ENCODE data around the gene GRIK4. TPM values are rescaled to one million over a fixed set of nuclear protein-coding genes. Genes with fewer than 3 reads are reported as not detected.
A peak's percentile ranks its signal among the peaks of the same experiment; 100 is the strongest.

Gene GRIK4
- total RNA-seq, 1 experiment from 2014 or later = not detected

DNA sequence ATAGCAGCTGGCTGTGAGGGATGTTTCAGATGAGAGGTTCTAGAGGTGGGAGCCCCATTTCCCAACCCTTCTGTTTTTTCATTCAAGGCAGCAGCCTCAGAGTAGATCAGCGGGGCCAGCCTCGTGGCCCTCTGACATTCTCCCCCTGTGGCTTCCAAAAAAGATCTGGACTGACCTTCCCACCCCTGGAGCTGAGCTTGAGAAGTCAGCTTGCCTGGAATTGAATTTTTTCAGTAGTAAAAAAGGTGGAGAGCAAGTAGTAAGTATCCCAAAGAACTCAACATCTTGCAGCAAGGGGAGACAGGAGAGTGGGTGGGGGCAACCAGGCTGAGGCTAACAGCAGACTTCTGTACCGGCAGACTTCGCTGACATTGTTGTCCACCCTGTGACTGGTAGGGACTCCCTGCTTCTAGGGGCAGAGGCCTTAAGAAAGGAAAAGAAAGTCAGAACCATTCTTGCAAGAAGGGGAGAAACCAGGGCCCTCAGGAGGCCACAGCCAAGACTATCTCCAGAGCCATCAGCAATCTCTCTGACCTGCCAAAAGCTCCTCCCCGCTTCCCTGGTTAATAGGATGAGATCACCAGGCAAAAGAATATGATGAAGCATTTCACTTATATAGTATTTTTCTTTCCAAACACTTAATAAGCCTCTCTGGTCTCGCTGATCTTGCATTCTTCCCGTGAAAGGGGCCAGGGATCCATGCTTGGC lies 2.0 kb upstream of the GRIK4 start:
- no peak for DNase-seq (ENCODE audit: low read depth)

DNA sequence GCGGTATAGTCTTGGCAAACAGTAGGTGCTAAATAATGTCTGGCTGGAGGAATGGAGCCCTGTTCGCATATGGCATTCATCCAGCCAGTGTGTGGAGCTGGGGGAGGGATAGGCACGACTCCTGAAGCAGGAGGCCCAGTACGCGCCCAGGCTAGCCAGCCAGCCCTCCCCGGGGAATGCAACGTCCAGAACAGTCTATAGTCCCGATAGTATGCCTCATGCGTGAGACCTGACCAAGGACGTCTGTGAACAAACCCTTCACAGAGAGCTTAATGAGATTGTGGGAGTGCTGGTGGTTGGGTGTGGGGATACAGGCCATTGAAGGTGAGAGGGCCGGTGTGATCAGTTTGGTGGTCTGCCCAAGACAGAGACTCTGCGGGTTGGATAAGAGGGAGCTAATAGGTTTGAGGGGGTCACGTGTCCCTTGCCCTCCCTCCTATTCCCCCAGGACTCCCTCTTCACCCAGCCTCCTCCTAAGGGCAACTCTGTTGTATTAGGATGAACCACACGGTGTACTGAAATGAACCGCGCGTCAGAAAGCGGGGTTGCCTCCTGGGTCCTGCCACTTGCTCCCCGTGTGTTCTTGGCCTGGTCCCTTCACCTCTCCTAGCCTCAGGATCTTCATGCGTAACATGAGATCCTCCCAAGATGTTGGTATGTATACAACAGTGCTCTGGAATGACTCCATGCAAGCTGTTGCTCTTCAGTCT lies 987 bp upstream of the GRIK4 start:
- DNase-seq (ENCODE audit: low read depth) = no peak

DNA sequence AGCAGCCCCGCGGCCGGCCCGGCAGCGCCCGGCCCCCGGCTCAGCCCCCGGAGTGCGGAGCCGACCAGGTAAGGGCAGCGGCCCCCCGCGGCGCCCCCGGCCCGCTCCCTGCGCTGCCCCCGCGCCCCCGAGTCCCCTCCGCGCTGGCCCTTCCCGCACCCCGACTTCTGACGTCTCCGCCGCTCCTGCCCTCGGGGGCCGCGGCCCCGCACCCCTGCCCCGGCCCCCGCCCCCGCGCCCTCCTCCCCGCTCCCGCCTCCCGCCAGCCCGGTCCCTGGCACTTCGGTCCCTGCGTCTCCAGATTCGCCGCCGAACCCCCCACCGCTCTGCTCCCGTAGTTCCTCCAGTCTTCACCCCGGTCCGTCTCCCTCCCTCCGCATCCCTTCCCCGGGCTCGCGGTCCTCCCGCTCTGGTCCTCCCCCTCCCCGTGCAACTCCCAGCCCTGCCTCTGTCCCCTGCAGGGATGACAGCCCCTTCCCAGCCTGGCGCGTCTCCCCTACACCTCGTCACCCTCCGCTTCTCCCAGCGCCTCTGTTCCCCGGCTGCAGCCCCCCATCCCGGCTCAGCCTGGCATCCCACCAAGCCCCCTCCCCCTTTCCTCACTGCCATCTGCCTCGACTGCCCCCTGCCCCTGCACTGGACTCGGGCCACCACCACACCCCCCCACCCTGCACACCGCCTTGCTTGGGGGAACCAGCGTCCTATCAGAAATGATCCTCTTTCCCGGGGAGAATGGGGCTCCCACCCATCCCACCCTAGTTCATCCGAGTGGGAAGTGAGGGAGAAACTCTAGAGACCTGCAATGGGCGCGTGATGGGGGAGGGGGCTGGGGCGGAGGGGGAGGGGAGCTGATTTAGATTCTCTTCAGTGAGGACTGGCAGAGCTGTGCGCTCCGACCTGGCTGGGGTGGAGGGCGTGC lies 531 bp downstream of the GRIK4 start:
- DNase-seq (ENCODE audit: low read depth) = no peak

GRCh38 chr11:120512739-120513435 lies 1.3 kb downstream of the GRIK4 start:
- no peak for DNase-seq (ENCODE audit: low read depth)

DNA sequence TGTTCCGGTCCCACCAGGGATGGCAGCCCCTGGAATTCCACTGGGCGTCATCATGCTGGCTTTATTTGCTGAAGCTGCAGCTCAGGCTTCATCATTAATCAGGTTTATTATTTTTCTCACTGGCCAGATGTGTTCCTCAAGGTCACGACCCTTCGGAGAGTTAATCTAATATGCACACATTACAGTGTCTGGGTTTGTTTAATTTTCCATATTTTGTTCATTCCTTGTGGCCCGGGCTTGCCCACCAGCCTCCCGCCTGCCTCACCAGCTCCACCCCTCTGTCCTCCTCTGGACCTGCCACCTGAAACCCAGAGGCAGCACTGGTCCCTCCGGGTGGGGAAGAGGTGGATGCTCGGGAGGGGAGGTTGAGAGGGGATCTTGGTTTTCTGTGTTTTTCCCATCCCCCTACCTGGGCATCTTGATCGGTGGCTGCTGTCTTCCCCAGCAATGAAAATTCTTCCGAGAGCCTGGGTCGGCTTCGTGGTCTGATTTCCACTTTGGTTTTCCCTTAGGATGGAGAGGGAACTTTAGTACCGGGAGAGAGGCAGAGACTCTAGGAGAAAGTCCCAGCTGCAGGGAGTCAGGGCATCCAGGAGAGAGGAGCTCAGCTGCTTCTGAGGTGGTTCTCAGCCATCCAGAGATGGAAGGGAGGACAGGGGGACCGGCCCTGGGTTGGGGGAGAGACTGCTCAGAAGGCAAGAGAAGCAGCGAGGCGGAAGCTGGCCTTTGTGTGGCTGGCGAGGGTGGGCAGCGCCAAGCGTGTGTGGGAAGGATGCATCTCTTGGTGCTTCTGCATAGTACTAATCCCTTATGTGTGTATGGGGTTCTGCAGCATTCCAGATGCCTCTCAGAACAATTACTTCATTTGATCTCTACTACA lies 2.1 kb downstream of the GRIK4 start:
- no peak for DNase-seq (ENCODE audit: low read depth)

GRCh38 chr11:120514541-120515121 lies 3.1 kb downstream of the GRIK4 start:
- DNase-seq (ENCODE audit: low read depth) = no peak

DNA sequence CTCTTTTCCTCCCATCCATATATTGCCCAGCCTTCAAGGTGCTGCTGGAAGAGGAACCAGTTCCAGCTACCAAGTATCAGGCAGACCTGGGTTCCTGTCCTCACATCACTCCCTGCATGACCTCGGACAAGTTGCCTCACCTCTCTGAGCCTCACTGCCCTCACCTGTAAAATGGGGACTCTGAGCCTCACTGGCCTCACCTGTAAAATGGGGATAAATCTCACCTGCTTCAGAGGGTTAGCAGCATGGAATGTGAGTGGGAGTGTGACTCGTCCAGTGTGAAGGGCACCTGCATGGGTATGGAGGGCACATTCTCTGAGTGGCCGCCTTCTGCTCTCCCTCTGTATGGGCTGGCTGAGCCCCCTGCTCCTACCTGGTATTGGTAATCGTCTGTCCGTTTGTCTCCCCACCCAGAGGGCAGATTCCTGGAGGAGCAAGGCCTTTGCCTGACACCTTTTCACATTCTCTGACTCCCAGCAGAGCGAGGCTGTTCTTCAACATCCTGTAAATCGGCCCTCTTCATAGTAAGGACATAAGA lies 3.7 kb downstream of the GRIK4 start:
- DNase-seq (ENCODE audit: low read depth) = no peak

GRCh38 chr11:120516461-120517389 lies 5.2 kb downstream of the GRIK4 start:
- DNase-seq (ENCODE audit: low read depth) = no peak

DNA sequence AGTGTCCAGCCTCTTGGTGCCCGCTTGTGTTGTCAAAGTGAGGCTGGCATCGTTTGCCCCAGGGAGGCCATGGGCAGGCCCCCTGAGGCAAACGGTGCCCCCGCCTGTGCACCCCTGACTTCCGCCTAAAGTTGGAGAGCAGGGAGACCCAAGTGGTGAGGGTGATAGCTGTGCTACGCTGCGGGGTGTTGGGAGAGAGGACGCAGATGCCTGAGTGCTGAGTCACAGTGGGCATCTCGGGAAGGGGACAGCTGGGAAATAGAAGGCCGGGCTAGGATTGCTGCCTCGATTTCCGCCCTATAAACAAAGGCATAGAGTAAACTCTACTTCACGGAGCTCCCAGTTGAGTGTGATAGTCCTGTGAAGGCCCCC lies 5.8 kb downstream of the GRIK4 start:
- DNase-seq (ENCODE audit: low read depth) = peak; percentile 79

DNA sequence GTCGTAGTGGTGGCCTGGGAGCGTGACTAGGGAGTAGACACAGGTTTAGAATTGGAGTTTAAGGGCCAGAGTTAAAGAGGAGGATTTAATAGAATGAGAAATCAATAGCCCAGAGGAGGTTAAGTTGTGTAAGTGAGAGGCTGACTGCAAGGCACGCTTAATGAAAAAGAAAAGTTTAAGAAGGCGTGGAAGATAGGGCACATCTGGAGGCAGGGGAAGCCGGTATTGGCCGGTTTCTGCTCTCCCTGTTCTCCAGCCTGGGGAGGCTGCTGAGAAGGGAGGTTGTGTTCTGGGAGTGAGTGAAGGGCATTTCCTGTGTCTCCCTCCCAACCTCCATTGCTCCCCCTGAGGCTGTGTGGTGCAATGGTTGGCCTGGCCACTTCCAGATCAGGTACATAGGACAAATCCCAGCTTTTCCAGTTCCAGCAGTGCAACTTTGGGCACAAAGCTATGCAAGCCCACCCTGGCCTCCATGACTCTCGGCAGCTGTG lies 6.3 kb downstream of the GRIK4 start:
- DNase-seq (ENCODE audit: low read depth) = peak; percentile 21

DNA sequence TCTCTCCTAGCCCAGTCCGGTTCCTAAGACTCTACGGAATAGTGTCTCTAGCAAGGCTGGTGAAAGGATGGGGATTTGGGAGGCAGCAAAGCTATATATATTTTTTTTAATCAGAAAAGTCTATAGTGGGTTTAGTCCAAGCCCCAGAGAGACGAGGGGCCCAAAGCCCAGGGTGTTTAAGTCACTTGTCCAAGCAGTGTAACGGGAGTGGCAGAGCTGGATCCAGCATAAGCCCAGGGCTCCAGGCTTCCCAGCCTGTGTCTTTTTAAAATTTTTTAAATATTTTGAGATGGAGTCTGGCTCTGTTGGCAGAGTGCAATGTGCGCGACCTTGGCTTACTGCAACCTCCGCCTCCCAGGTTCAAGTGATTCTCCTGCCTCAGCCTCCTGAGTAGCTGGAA lies 6.8 kb downstream of the GRIK4 start:
- DNase-seq (ENCODE audit: low read depth) = no peak

DNA sequence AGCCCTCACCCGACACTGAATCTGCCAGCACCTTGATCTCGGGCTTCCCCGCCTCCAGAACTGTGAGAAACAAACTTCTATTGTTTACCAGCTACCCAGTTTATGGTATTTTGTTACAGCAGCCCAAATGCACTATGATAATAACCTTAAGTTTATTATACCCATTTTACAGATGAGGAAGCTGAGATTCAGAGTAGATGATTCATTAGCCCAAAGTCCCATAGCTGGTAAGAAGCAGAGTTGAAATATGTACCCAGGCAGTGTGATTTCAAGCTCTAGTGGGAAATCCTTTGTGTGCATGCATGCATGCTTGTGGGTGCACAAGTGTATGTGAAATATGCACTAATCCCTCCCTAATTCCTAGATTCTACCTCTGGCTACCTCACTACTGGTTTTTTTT lies 7.9 kb downstream of the GRIK4 start:
- no peak for DNase-seq (ENCODE audit: low read depth)

- no peak for DNase-seq (ENCODE audit: low read depth)
Observed at GRCh38 chr11:120520091-120520822, 8.7 kb downstream of the GRIK4 start.

DNA sequence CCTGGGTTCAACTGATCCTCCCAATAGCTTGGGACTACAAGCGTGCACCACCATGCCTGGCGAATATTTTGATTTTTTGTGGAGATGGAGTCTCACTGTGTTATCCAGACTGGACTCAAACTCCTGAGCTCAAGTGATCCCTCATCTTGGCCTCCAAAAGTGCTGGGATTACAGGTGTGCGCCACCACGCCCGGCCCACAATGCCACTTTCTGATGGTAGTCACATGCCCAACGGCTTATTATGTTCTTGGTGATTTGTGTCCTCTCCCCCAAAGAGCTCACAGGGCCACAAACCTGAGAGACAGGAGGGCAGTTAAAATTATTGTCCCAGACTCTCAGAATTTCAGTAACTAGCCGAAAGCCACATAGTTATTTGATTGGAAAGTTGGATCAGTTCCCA lies 9.6 kb downstream of the GRIK4 start:
- DNase-seq (ENCODE audit: low read depth) = no peak

DNA sequence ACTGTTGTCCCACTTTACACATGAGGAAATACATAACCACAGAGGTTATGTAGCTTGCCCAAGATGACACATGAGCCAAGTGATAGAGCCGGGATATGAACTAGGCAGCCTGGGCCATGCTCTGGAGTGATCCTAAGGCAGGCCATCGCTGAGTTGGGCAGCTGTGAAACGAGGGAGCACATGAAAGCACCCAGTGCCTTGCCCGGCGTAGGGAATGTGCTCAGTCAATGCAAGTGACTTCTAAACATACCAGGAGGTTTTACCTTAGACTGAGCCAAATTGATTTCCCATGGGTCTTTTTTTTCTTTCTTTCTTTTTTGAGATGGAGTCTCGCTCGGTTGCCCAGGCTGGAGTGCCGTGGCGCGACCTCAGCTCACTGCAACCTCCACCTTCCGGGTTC lies 10.5 kb downstream of the GRIK4 start:
- DNase-seq (ENCODE audit: low read depth) = no peak

GRCh38 chr11:120522736-120523135 lies 11.2 kb downstream of the GRIK4 start:
- DNase-seq (ENCODE audit: low read depth) = no peak

DNA sequence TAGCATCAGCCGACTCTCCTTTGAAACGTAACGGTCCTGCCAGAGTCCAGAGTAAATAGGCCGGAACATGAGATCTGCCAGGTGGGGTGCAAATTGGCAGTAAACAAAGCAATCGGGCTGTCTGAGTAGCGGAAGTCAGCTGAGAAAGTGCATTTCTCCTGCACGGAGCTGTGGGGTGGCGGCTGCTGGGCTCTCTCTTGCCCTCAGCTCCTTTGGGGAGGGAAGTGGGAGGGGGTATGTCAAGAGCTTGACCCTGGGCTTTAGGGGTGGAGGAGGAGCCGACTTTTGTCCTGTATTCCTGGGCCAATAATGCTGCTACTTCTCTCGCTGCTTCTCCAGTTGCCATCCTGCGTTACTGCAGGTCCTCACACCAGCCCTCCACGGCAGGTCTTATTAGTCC lies 11.6 kb downstream of the GRIK4 start:
- DNase-seq (ENCODE audit: low read depth) = no peak
